GM12872 (cell line): ENCODE data around the gene TPR.

Experiments used
- CTCF ChIP-seq: IDR thresholded peaks from 3 replicates; pipeline ENCODE4 v1.5.1; 2011; ENCODE audit warnings: low read depth, mild to moderate bottlenecking, low read length, moderate library complexity; ENCODE audit not compliant: insufficient read depth

TPR gene

GRCh38 chr1:186409091-186409490 lies 34.0 kb upstream of the TPR start:
- TF ChIP-seq CTCF: no peak

- TF ChIP-seq CTCF: peak; percentile 65
Measured at GRCh38 chr1:186404454-186405051, 29.5 kb upstream of the TPR start.

- TF ChIP-seq CTCF: no peak
Measured at GRCh38 chr1:186403632-186404031, 28.6 kb upstream of the TPR start.

GRCh38 chr1:186391841-186392240 lies 16.8 kb upstream of the TPR start:
- TF ChIP-seq CTCF: no peak

GRCh38 chr1:186390925-186391324 lies 15.9 kb upstream of the TPR start:
- no peak for TF ChIP-seq CTCF

- no peak for TF ChIP-seq CTCF
Measured at GRCh38 chr1:186386725-186387383, 11.8 kb upstream of the TPR start.

GRCh38 chr1:186375929-186376319 lies 871 bp upstream of the TPR start:
- no peak for TF ChIP-seq CTCF
